Smooth muscle cell of the pulmonary artery (primary cell): ENCODE data around the gene OR4B1. TPM values are rescaled to one million over a fixed set of nuclear protein-coding genes. Genes with fewer than 3 reads are reported as not detected.

Experiments used
- total RNA-seq: library from RNA; depleted of rRNA; stranded (reverse); fragments of >200 nt; gene quantifications from 2 replicates; pipeline ENCODE4 v1.2.3, GENCODE V29; 2014

The OR4B1 gene, protein sequence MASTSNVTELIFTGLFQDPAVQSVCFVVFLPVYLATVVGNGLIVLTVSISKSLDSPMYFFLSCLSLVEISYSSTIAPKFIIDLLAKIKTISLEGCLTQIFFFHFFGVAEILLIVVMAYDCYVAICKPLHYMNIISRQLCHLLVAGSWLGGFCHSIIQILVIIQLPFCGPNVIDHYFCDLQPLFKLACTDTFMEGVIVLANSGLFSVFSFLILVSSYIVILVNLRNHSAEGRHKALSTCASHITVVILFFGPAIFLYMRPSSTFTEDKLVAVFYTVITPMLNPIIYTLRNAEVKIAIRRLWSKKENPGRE
- not detected in 2 replicates for total RNA-seq

DNA sequence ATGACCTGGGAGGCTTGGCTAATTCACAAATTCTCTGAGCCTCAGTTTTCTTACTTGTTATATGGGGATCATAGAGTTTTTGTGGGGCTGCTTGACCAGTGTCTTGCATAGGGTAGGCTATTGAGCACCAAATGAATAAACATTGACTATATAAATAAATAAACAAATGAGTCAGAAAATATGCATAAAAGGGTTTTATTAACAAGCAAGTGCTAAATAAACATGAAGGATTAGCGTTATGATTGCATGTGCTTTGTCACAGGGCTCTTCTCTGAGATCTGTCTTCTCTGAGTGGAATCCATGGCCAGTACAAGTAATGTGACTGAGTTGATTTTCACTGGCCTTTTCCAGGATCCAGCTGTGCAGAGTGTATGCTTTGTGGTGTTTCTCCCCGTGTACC, at the start of gene OR4B1:
OR4B1 (plus strand) TSS at position 301 of the 400 bp plus-strand sequence; CDS start at position 301, 0 bp downstream.

DNA sequence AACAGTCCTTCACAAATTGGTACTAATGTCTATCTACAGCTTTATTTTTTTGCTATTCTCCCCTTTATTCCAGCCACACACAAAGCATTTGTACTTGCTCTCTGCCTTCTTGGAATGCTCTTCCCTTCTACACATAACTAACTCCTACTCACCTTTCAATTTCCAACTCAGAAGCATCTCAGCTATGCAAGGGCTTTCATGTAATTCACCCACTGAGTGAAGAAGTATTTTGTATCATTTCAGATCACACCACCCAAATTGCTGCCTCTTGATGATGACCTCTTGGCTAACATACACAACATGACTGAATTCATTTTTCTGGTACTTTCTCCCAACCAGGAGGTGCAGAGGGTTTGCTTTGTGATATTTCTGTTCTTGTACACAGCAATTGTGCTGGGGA, 28.2 kb downstream of the OR4B1 start, which contains the start of gene OR4X2:
OR4X2 (plus strand) TSS at position 301 of the 400 bp plus-strand sequence; CDS start at position 301, 0 bp downstream.

DNA sequence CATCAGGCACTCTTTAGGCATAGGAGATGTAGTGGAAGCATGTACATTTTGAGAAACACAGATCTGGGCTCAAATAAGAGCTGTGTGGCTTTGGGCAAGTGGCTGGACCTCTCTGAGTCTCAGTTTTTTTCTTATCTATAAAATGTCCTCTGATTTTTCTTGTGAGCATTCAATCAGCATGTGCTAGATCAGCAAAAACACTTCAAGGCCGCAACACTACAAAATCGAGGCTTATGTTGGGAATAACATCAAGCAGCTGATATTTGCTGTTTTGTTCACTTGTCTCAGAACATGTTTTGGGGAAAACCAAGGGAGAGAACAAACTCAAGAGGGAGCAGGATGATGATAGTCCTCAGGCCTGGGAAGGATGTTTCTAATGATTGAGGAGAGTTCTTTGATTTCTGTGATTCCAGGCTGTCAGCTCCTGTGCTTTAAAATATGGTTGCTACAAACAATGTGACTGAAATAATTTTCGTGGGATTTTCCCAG, 46.9 kb downstream of the OR4B1 start, which contains the start of gene OR4X1:
OR4X1 (plus strand) TSS at position 439 of the 489 bp plus-strand sequence; CDS start at position 439, 0 bp downstream.

Other genes starting within 250 kb of the OR4B1 start
- 12.9 and 19.5 TPM in 2 replicates for gene PTPRJ, start 236.3 kb upstream of the OR4B1 start, total RNA-seq
- gene OR4X2, start 28.3 kb downstream of the OR4B1 start, total RNA-seq: not detected in 2 replicates
- gene OR4X1, start 47.1 kb downstream of the OR4B1 start, total RNA-seq: not detected in 2 replicates
- not detected in 2 replicates for gene OR4S1, start 89.4 kb downstream of the OR4B1 start, total RNA-seq
- gene OR4C3, start 108.1 kb downstream of the OR4B1 start, total RNA-seq: not detected in 2 replicates
- not detected in 2 replicates for gene OR4C5, start 149.7 kb downstream of the OR4B1 start, total RNA-seq